ENCODE results near the gene GARNL3. TPM values are rescaled to one million over a fixed set of nuclear protein-coding genes. Genes with fewer than 3 reads are reported as not detected.

GARNL3 gene
- total and polyA plus RNA-seq, 8 donors, result 2.3 to 7.1 (median 3.4) TPM

DNA sequence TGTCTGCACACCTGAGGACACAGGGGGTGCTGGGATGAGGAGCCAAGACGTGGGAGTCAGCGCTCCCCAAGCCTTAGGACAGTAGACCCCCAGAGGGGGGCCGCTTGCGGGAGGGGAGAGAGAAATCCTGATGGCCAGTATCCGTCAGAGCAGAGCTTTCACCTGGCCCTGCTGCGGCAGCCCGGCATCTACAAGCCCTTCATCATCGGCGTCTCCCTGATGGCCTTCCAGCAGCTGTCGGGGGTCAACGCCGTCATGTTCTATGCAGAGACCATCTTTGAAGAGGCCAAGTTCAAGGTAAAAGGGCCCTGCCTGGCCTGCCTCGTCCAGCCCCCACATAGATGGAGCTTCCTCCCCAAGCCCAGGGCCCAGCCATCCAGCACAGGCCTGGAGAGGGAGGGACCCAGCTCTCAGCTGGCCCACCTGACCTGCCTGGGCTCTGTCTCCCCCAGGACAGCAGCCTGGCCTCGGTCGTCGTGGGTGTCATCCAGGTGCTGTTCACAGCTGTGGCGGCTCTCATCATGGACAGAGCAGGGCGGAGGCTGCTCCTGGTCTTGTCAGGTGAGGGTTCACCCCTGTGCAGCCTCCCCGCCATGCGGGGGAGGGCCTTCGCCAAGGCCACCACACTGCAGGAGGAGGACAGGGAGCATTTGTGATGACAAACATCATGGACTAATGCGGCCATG is 139.1 kb downstream of the GARNL3 start:
- no peaks in the 10 kb centered on the region for H3K9me3 ChIP-seq
- peaks cover 0 to 8% (median 0%) of the 10 kb centered on the region in 3 donors for H3K36me3 ChIP-seq
- intact Hi-C loops (cut with DNase I), result no loop called here
- TF ChIP-seq, protein P1, sequence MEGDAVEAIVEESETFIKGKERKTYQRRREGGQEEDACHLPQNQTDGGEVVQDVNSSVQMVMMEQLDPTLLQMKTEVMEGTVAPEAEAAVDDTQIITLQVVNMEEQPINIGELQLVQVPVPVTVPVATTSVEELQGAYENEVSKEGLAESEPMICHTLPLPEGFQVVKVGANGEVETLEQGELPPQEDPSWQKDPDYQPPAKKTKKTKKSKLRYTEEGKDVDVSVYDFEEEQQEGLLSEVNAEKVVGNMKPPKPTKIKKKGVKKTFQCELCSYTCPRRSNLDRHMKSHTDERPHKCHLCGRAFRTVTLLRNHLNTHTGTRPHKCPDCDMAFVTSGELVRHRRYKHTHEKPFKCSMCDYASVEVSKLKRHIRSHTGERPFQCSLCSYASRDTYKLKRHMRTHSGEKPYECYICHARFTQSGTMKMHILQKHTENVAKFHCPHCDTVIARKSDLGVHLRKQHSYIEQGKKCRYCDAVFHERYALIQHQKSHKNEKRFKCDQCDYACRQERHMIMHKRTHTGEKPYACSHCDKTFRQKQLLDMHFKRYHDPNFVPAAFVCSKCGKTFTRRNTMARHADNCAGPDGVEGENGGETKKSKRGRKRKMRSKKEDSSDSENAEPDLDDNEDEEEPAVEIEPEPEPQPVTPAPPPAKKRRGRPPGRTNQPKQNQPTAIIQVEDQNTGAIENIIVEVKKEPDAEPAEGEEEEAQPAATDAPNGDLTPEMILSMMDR (IDR thresholded peaks at IDR 0.05), result no peak
- H3K4me1 ChIP-seq, result no peaks in the 10 kb centered on the region
- peak in 1 of 6 donors; percentile 50 for DNase-seq
- no peak overlapping the region for H3K27ac ChIP-seq
- WGBS, 2 donors, result 90 to 92% methylated on average over 21 of the region's 22 CpGs
- no peak overlapping the region for H3K4me3 ChIP-seq
- no peaks in the 10 kb centered on the region for H3K27me3 ChIP-seq
- ATAC-seq, result no peak
- FAIRE-seq, result no peak

DNA sequence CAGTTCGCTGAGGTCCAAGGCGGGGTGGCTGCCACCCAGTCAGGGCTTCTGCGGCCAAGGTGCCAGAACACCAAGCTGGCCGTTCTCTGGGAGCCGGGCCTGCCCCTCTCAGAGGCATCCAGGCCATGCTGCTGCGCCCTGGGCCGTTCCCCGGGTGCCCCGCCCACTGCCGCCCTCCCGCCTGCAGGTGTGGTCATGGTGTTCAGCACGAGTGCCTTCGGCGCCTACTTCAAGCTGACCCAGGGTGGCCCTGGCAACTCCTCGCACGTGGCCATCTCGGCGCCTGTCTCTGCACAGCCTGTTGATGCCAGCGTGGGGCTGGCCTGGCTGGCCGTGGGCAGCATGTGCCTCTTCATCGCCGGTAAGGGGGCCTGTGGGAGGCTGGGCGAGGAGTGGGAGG is 140.1 kb downstream of the GARNL3 start:
- TF ChIP-seq, protein P1 (IDR thresholded peaks at IDR 0.05), result no peak
- no peaks in the 10 kb centered on the region for H3K9me3 ChIP-seq
- no peaks in the 10 kb centered on the region for H3K27me3 ChIP-seq
- H3K27ac ChIP-seq, result no peak overlapping the region
- ATAC-seq (no peak), DNase-seq (peak in 1 of 6 donors; percentile 73), FAIRE-seq (no peak)
- WGBS, 2 donors, result 93 to 94% methylated on average over 23 of the region's 23 CpGs
- intact Hi-C loops (cut with DNase I), result no loop called here
- H3K4me1 ChIP-seq, result no peaks in the 10 kb centered on the region
- H3K4me3 ChIP-seq, result no peak overlapping the region
- peaks cover 0 to 8% (median 0%) of the 10 kb centered on the region in 3 donors for H3K36me3 ChIP-seq

DNA sequence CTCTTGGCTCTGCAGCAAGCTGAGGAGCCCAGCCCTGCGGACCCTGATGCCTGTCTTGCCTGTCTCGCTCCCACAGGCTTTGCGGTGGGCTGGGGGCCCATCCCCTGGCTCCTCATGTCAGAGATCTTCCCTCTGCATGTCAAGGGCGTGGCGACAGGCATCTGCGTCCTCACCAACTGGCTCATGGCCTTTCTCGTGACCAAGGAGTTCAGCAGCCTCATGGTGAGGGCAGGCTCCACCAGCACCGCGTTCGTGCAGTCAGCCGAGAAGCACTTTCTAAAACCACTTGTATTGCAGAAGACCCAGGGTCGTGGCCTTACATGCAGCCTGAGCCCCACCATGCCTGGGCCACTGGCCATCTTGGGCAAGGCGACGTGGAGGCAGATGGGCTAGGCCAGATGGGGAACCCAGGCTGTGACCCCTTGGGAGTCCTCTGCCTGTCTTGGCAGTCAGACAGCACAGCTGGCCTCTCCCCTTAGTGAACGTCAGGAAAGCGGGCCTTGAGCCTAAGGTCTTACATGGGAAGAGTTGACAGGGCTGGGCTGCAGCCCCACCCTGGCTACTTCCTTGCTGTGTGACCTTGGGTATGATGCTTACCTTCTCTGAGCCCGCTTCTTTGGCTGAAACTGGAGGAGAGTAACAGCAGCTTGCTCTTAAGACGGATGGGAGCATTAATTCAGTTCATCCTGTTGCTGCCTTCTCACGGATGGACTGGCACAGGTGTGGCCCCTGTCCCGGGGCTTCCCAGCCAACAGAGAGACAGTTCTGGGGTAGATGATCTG is 141.0 kb downstream of the GARNL3 start:
- no peak overlapping the region for H3K27ac ChIP-seq
- intact Hi-C loops (cut with DNase I), result no loop called here

GRCh38 chr9:127406799-127407491 is 142.4 kb downstream of the GARNL3 start:
- FAIRE-seq (no peak), ATAC-seq (no peak), DNase-seq (no peak)
- H3K36me3 ChIP-seq, result peaks cover 0 to 8% (median 0%) of the 10 kb centered on the region in 3 donors
- WGBS, 2 donors, result 86 to 87% methylated on average over 13 of the region's 13 CpGs
- intact Hi-C loops (cut with DNase I), result no loop called here
- no peaks in the 10 kb centered on the region for H3K27me3 ChIP-seq
- H3K27ac ChIP-seq, result no peak overlapping the region
- no peak overlapping the region for H3K4me3 ChIP-seq
- TF ChIP-seq, protein P1 (IDR thresholded peaks at IDR 0.05), result no peak
- H3K4me1 ChIP-seq, result no peaks in the 10 kb centered on the region
- H3K9me3 ChIP-seq, result no peaks in the 10 kb centered on the region

More for the DNA sequence above, 141.0 kb downstream of the GARNL3 start:
- Histone ChIP-seq H3K36me3 (peaks cover 0 to 8% (median 0%) of the 10 kb centered on the region in 3 donors), H3K9me3 (no peaks in the 10 kb centered on the region), H3K27me3 (no peaks in the 10 kb centered on the region), H3K4me1 (no peaks in the 10 kb centered on the region), H3K4me3 (no peak overlapping the region)
- FAIRE-seq (no peak), DNase-seq (peak in 1 of 6 donors; percentile 50), ATAC-seq (no peak)
- WGBS, 2 donors, result 93 to 96% methylated on average over 20 of the region's 20 CpGs
- TF ChIP-seq, protein P1 (IDR thresholded peaks at IDR 0.05), result no peak

Data from pancreas (tissue), 10 donors.